GM12891 (cell line): ENCODE data around the gene FREM1.
A peak's percentile ranks its signal among the peaks of the same experiment; 100 is the strongest.

Experiments
- DNase-seq: peaks from one replicate; pipeline ENCODE4 v3.0.0; 2011; ENCODE audit warnings: low spot score; ENCODE audit not compliant: insufficient read length
- FAIRE-seq: peaks from 2 replicates; lab custom pipeline; 2011; peaks lifted over from hg19 to GRCh38; lab: Jason Lieb, UNC
- PAX5 ChIP-seq: IDR thresholded peaks from 2 replicates; pipeline ENCODE4 v1.6.1; 2011; ENCODE audit warnings: low read length, moderate library complexity, mild to moderate bottlenecking; ENCODE audit not compliant: insufficient read depth, severe bottlenecking
- POLR2A ChIP-seq: IDR thresholded peaks from 2 replicates; pipeline ENCODE4 v1.6.1; 2011; ENCODE audit warnings: low read depth, low read length, control low read depth
- POLR2AphosphoS5 ChIP-seq: IDR thresholded peaks from 2 replicates; pipeline ENCODE4 v1.6.1; 2011; ENCODE audit warnings: low read depth, low read length, control low read depth
- POU2F2 ChIP-seq: IDR thresholded peaks from 2 replicates; pipeline ENCODE4 v1.6.1; 2011; ENCODE audit warnings: low read depth, mild to moderate bottlenecking, control low read depth, low read length, moderate library complexity
- SPI1 ChIP-seq: IDR thresholded peaks from 2 replicates; pipeline ENCODE4 v1.6.1; 2011; ENCODE audit warnings: low read depth, low read length, control low read depth
- TAF1 ChIP-seq: IDR thresholded peaks from 2 replicates; pipeline ENCODE4 v1.6.1; 2011; ENCODE audit warnings: low read depth, low read length, control low read depth

FREM1 gene

GRCh38 chr9:14775917-14776316 is 134.3 kb downstream of the FREM1 start:
- TF ChIP-seq SPI1 (no peak), POLR2A (no peak), POLR2AphosphoS5 (no peak), TAF1 (no peak), PAX5 (no peak), POU2F2 (no peak)
- DNase-seq (no peak), FAIRE-seq (no peak)

GRCh38 chr9:14770592-14770991 is 139.6 kb downstream of the FREM1 start:
- TF ChIP-seq PAX5 = no peak
- no peak for TF ChIP-seq POLR2AphosphoS5
- no peak for FAIRE-seq
- no peak for DNase-seq

- DNase-seq (no peak), FAIRE-seq (no peak)
- TF ChIP-seq POU2F2 (no peak), PAX5 (no peak), TAF1 (no peak), POLR2AphosphoS5 (no peak), SPI1 (no peak), POLR2A (no peak)
Measured at GRCh38 chr9:14769230-14769571, 141.0 kb downstream of the FREM1 start.

GRCh38 chr9:14768405-14769229 is 141.6 kb downstream of the FREM1 start:
- FAIRE-seq (peak; percentile 55), DNase-seq (no peak)
- TF ChIP-seq POU2F2 (no peak), POLR2AphosphoS5 (no peak), PAX5 (no peak), POLR2A (no peak), TAF1 (no peak), SPI1 (no peak)

GRCh38 chr9:14766299-14766698 is 143.9 kb downstream of the FREM1 start:
- no peak for FAIRE-seq
- DNase-seq = no peak

GRCh38 chr9:14761584-14761983 is 148.6 kb downstream of the FREM1 start:
- TF ChIP-seq TAF1 = no peak
- TF ChIP-seq SPI1 = no peak
- TF ChIP-seq POLR2A = no peak
- TF ChIP-seq PAX5 = no peak
- TF ChIP-seq POU2F2 = no peak
- TF ChIP-seq POLR2AphosphoS5 = no peak

More at GRCh38 chr9:14766299-14766698, 143.9 kb downstream of the FREM1 start:
- TF ChIP-seq TAF1 (no peak), SPI1 (no peak), POU2F2 (no peak), PAX5 (no peak), POLR2AphosphoS5 (no peak), POLR2A (no peak)

GRCh38 chr9:14760060-14760459 is 150.2 kb downstream of the FREM1 start:
- FAIRE-seq (no peak), DNase-seq (no peak)
- no peak for TF ChIP-seq SPI1
- no peak for TF ChIP-seq POLR2A
- TF ChIP-seq TAF1 = no peak
- TF ChIP-seq PAX5 = no peak
- TF ChIP-seq POLR2AphosphoS5 = no peak
- TF ChIP-seq POU2F2 = no peak

More at GRCh38 chr9:14761584-14761983, 148.6 kb downstream of the FREM1 start:
- no peak for FAIRE-seq
- no peak for DNase-seq

GRCh38 chr9:14756291-14756690 is 153.9 kb downstream of the FREM1 start:
- DNase-seq (no peak), FAIRE-seq (no peak)
- TF ChIP-seq POLR2A = no peak

GRCh38 chr9:14752871-14753270 is 157.4 kb downstream of the FREM1 start:
- FAIRE-seq = no peak
- peak; percentile 13; the same call in 1 of the 2 replicates for TF ChIP-seq SPI1
- TF ChIP-seq POLR2A = no peak
- DNase-seq = no peak

- DNase-seq (no peak), FAIRE-seq (no peak)
- no peak for TF ChIP-seq SPI1
- TF ChIP-seq TAF1 = no peak
- no peak for TF ChIP-seq POU2F2
- TF ChIP-seq POLR2AphosphoS5 = no peak
- TF ChIP-seq POLR2A = no peak
Measured at GRCh38 chr9:14752271-14752670, 158.0 kb downstream of the FREM1 start.
